DND-41 (cell line): ENCODE data around the gene CCN5.

Experiments used
- CTCF ChIP-seq: IDR thresholded peaks from 2 replicates; pipeline ENCODE4 v1.5.1; 2012; ENCODE audit warnings: borderline replicate concordance, low read length, moderate library complexity, mild to moderate bottlenecking; ENCODE audit not compliant: poor library complexity, severe bottlenecking; ENCODE audit errors: extremely low read depth
- EZH2 ChIP-seq: IDR thresholded peaks from 3 replicates; pipeline ENCODE4 v1.6.1; 2012; ENCODE audit warnings: borderline replicate concordance, low read depth, mild to moderate bottlenecking, moderate library complexity, low read length, inconsistent platforms; ENCODE audit not compliant: severe bottlenecking

GRCh38 chr20:44746367-44747165 is 31.4 kb downstream of the CCN5 start:
- TF ChIP-seq EZH2, result no peak
- no peak for TF ChIP-seq CTCF
